H9 (cell line): ENCODE measurements around the gene ZKSCAN3. TPM values are rescaled to one million over a fixed set of nuclear protein-coding genes. Genes with fewer than 3 reads are reported as not detected.

ENCODE experiments used
- DNase-seq: peaks from one replicate; pipeline ENCODE4 v3.0.0-alpha.2; 2017
- H2AFZ ChIP-seq: one replicate; pipeline ENCODE4 v1.6.1; 2013; ENCODE audit warnings: mild to moderate bottlenecking, low read length, control low read depth, moderate library complexity
- H2AK5ac ChIP-seq: 2 replicates; pipeline ENCODE4 v1.6.1; 2013; ENCODE audit warnings: low read length, control low read depth, mixed read lengths; ENCODE audit not compliant: insufficient read length
- H2BK120ac ChIP-seq: one replicate; pipeline ENCODE4 v1.6.1; 2013; ENCODE audit warnings: low read depth, mild to moderate bottlenecking, low read length, control low read depth, inconsistent platforms; ENCODE audit not compliant: poor library complexity, severe bottlenecking
- H2BK12ac ChIP-seq: 2 replicates; pipeline ENCODE4 v1.6.1; 2013; ENCODE audit warnings: low read length, control low read depth, mixed read lengths, low read depth; ENCODE audit not compliant: insufficient read length
- H2BK15ac ChIP-seq: 2 replicates; pipeline ENCODE4 v1.6.1; 2013; ENCODE audit warnings: low read depth, low read length, control low read depth
- H2BK20ac ChIP-seq: one replicate; pipeline ENCODE4 v1.6.1; 2013; ENCODE audit warnings: low read depth, mild to moderate bottlenecking, low read length, control low read depth, inconsistent platforms; ENCODE audit not compliant: poor library complexity, severe bottlenecking
- H2BK5ac ChIP-seq: 2 replicates; pipeline ENCODE4 v1.6.1; 2013; ENCODE audit warnings: low read length, control low read depth, mixed read lengths; ENCODE audit not compliant: insufficient read length
- H3K14ac ChIP-seq: 2 replicates; pipeline ENCODE4 v1.6.1; 2013; ENCODE audit warnings: low read length, control low read depth; ENCODE audit not compliant: insufficient read depth
- H3K18ac ChIP-seq: 2 replicates; pipeline ENCODE4 v1.6.1; 2013; ENCODE audit warnings: low read depth, mild to moderate bottlenecking, mixed read lengths, low read length, control low read depth; ENCODE audit not compliant: insufficient read length
- H3K23ac ChIP-seq: 2 replicates; pipeline ENCODE4 v1.6.1; 2013; ENCODE audit warnings: low read length, control low read depth, mixed read lengths, low read depth; ENCODE audit not compliant: insufficient read length
- H3K23me2 ChIP-seq: 2 replicates; pipeline ENCODE4 v1.6.1; 2013; ENCODE audit warnings: low read depth, mild to moderate bottlenecking, mixed read lengths, low read length, control low read depth; ENCODE audit not compliant: insufficient read length, poor library complexity, severe bottlenecking
- H3K27ac ChIP-seq: 2 replicates; pipeline ENCODE4 v1.5.1; 2013; ENCODE audit warnings: low read length, control low read depth, mixed read lengths, low read depth; ENCODE audit not compliant: insufficient read length
- H3K27me3 ChIP-seq: 2 replicates; pipeline ENCODE4 v1.6.1; 2013; ENCODE audit warnings: low read length, control low read depth, inconsistent platforms; ENCODE audit not compliant: insufficient read depth
- H3K4ac ChIP-seq: 2 replicates; pipeline ENCODE4 v1.6.1; 2013; ENCODE audit warnings: low read depth, mild to moderate bottlenecking, control low read depth, inconsistent platforms, low read length, moderate library complexity
- H3K4me1 ChIP-seq: 2 replicates; pipeline ENCODE4 v1.6.1; 2013; ENCODE audit warnings: low read length, control low read depth, inconsistent platforms; ENCODE audit not compliant: insufficient read depth
- H3K4me2 ChIP-seq: 2 replicates; pipeline ENCODE4 v1.6.1; 2013; ENCODE audit warnings: low read length, control low read depth, mixed read lengths; ENCODE audit not compliant: insufficient read length, insufficient read depth
- H3K56ac ChIP-seq: 2 replicates; pipeline ENCODE4 v1.6.1; 2013; ENCODE audit warnings: low read depth, mild to moderate bottlenecking, mixed read lengths, low read length, control low read depth; ENCODE audit not compliant: insufficient read length
- H3K79me1 ChIP-seq: 2 replicates; pipeline ENCODE4 v1.6.1; 2013; ENCODE audit warnings: low read depth, mild to moderate bottlenecking, moderate library complexity, low read length, control low read depth, inconsistent platforms; ENCODE audit not compliant: insufficient read depth, poor library complexity, severe bottlenecking
- H3K79me2 ChIP-seq: 2 replicates; pipeline ENCODE4 v1.6.1; 2013; ENCODE audit warnings: low read length, control low read depth, inconsistent platforms; ENCODE audit not compliant: insufficient read depth
- H3K9ac ChIP-seq: 2 replicates; pipeline ENCODE4 v1.6.1; 2013; ENCODE audit warnings: low read length, control low read depth, mixed read lengths; ENCODE audit not compliant: insufficient read length; ENCODE audit errors: extremely low read depth
- H3K9me3 ChIP-seq: one replicate; pipeline ENCODE4 v1.6.1; 2013; ENCODE audit warnings: low read depth, low read length, inconsistent platforms; ENCODE audit not compliant: control insufficient read depth
- H3T11ph ChIP-seq: one replicate; pipeline ENCODE4 v1.6.1; 2013; ENCODE audit warnings: mild to moderate bottlenecking, low read length, control low read depth, inconsistent platforms
- H4K20me1 ChIP-seq: one replicate; pipeline ENCODE4 v1.6.1; 2013; ENCODE audit not compliant: control insufficient read depth, insufficient read length, insufficient read depth
- H4K5ac ChIP-seq: 2 replicates; pipeline ENCODE4 v1.6.1; 2013; ENCODE audit warnings: low read depth, mild to moderate bottlenecking, mixed read lengths, low read length, control low read depth; ENCODE audit not compliant: insufficient read length
- H4K8ac ChIP-seq: replicated peaks from 2 replicates; pipeline ENCODE4 v1.6.1; 2013; ENCODE audit warnings: low read length, control low read depth, mixed read lengths, low read depth; ENCODE audit not compliant: insufficient read length
- H4K91ac ChIP-seq: 2 replicates; pipeline ENCODE4 v1.6.1; 2013; ENCODE audit warnings: low read depth, mild to moderate bottlenecking, moderate library complexity, mixed read lengths, low read length, control low read depth; ENCODE audit not compliant: insufficient read length
- H3K27ac Mint-ChIP-seq, 3 experiments: 2 replicates in 2 of 3; 3 replicates in 1 of 3; pipeline ENCODE4 v1.8.0; 2020 to 2021; ENCODE audit warnings: mixed read lengths in 3 of 3, mild to moderate bottlenecking in 1 of 3, moderate library complexity in 1 of 3
- H3K27me3 Mint-ChIP-seq: 2 replicates; pipeline ENCODE4 v1.8.0; 2021; ENCODE audit warnings: low read depth, mild to moderate bottlenecking, moderate library complexity, mixed read lengths
- H3K36me3 Mint-ChIP-seq, 3 experiments: 2 replicates in 2 of 3; 3 replicates in 1 of 3; pipeline ENCODE4 v1.8.0; 2020 to 2021; ENCODE audit warnings: low read depth in 3 of 3, mixed read lengths in 3 of 3; ENCODE audit not compliant: insufficient read depth in 1 of 3
- H3K4me1 Mint-ChIP-seq, 2 experiments: 2 replicates each; pipeline ENCODE4 v1.8.0; 2020; ENCODE audit warnings: mixed read lengths in 2 of 2
- H3K4me3 Mint-ChIP-seq, 2 experiments: 2 replicates in 1 of 2; 3 replicates in 1 of 2; pipeline ENCODE4 v1.8.0; 2020 to 2021; ENCODE audit warnings: mild to moderate bottlenecking in 2 of 2, mixed read lengths in 2 of 2, moderate library complexity in 1 of 2
- H3K9me3 Mint-ChIP-seq, 2 experiments: 2 replicates in 1 of 2; 3 replicates in 1 of 2; pipeline ENCODE4 v1.8.0; 2020; ENCODE audit warnings: mild to moderate bottlenecking in 2 of 2, mixed read lengths in 2 of 2, moderate library complexity in 1 of 2
- CTCF ChIP-seq: fragments of 200-600 bp; sonication (generic); conservative IDR thresholded peaks from 3 replicates; pipeline ENCODE4 v1.8.0; 2021; ENCODE audit warnings: antibody characterized with exemption, mild to moderate bottlenecking
- WGBS: extraction: QIAGEN DNeasy Blood & Tissue Kit; methylation state at CpG from one replicate; pipeline ENCODE4 v1.1.7; 2013; ENCODE audit warnings: missing lambda C conversion rate, low lambda C conversion rate, mixed read lengths; ENCODE audit not compliant: insufficient read length; ENCODE audit errors: extremely low coverage; 5-methylcytosine and 5-hydroxymethylcytosine counted together
- total RNA-seq: library from RNA; stranded (reverse); gene quantifications from 2 replicates; pipeline ENCODE4 v1.2.1, GENCODE V29; 2021

ZKSCAN3 gene
- total RNA-seq, 1 experiment from 2014 or later = 8.7 TPM

GRCh38 chr6:28401172-28401571, 51.4 kb downstream of the ZKSCAN3 start:
- no peaks in the 10 kb centered on the region for H3K9me3 ChIP-seq
- H3K4me2 ChIP-seq = no peak overlapping the region
- Mint-ChIP-seq H3K9me3 (no peaks in the 10 kb centered on the region), H3K36me3 (peaks cover 18 to 23% (median 21%) of the 10 kb centered on the region in 3 experiments; a peak in 6 of 7 replicates), H3K4me3 (no peak overlapping the region), H3K27ac (no peak overlapping the region), H3K27me3 (peaks cover 41% of the 10 kb centered on the region), H3K4me1 (peaks cover 18% of the 10 kb centered on the region in 2 experiments)
- H3K18ac ChIP-seq = no peak overlapping the region
- H2AK5ac ChIP-seq = no peak overlapping the region
- DNase-seq = no peak
- no peak for TF ChIP-seq CTCF
- no peak overlapping the region for H4K91ac ChIP-seq
- H2BK20ac ChIP-seq = no peak overlapping the region
- H3K79me2 ChIP-seq = peaks cover 4% of the 10 kb centered on the region; the same call in 1 of the 2 replicates
- no peak overlapping the region for H3K14ac ChIP-seq
- H4K5ac ChIP-seq = no peak overlapping the region
- no peak overlapping the region for H3K4ac ChIP-seq
- H4K20me1 ChIP-seq = no peaks in the 10 kb centered on the region
- no peak overlapping the region for H3K23ac ChIP-seq
- H4K8ac ChIP-seq = no peak overlapping the region
- H2BK5ac ChIP-seq = no peak overlapping the region
- H2AFZ ChIP-seq = no peak overlapping the region
- H3K79me1 ChIP-seq = peaks cover 3% of the 10 kb centered on the region
- no peak overlapping the region for H3K27ac ChIP-seq
- H3K23me2 ChIP-seq = no peaks in the 10 kb centered on the region
- H2BK15ac ChIP-seq = no peak overlapping the region
- no peak overlapping the region for H2BK120ac ChIP-seq
- peaks cover 5% of the 10 kb centered on the region; the same call in 1 of the 2 replicates for H3K4me1 ChIP-seq
- H3K27me3 ChIP-seq = no peaks in the 10 kb centered on the region; the same call in 1 of the 2 replicates
- H3K56ac ChIP-seq = no peak overlapping the region
- no CpG with 5 or more reads among the region's 1 CpG for WGBS
- H3T11ph ChIP-seq = no peak overlapping the region
- H2BK12ac ChIP-seq = no peak overlapping the region
- no peak overlapping the region for H3K9ac ChIP-seq
